Measurements from ENCODE around the gene COL26A1.

DNA sequence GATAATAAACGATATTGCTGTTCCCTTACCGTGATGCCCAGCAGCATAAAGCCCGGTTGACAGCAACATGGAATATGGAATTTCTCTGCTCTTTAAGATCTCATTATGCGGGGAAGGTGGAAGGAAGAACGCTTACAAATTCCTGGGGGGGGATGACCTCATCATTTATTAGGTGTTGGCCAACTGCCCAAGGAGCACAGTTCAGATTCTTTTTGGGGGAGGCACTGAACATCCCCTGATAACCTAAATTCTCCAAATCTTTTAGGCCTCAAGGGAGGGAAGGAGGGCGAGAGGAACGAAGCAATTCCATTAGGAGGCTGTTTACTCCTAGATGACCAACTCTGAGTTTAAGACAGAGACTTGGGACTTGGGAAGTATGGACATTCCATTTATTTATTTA is 5.2 kb upstream of the COL26A1 start:
- TF ChIP-seq, protein P1, sequence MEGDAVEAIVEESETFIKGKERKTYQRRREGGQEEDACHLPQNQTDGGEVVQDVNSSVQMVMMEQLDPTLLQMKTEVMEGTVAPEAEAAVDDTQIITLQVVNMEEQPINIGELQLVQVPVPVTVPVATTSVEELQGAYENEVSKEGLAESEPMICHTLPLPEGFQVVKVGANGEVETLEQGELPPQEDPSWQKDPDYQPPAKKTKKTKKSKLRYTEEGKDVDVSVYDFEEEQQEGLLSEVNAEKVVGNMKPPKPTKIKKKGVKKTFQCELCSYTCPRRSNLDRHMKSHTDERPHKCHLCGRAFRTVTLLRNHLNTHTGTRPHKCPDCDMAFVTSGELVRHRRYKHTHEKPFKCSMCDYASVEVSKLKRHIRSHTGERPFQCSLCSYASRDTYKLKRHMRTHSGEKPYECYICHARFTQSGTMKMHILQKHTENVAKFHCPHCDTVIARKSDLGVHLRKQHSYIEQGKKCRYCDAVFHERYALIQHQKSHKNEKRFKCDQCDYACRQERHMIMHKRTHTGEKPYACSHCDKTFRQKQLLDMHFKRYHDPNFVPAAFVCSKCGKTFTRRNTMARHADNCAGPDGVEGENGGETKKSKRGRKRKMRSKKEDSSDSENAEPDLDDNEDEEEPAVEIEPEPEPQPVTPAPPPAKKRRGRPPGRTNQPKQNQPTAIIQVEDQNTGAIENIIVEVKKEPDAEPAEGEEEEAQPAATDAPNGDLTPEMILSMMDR (IDR thresholded peaks at IDR 0.05): no peak
- TF ChIP-seq POLR2A (IDR thresholded peaks at IDR 0.05) (no peak), POLR2AphosphoS5 (IDR thresholded peaks at IDR 0.05) (no peak)

Measured in transverse colon (tissue), 4 donors.